Thoracic aorta endothelial cell (primary cell): Measurements from ENCODE around the gene SLC44A1. TPM values are rescaled to one million over a fixed set of nuclear protein-coding genes. Genes with fewer than 3 reads are reported as not detected.

ENCODE experiments used
- total RNA-seq: library from RNA; depleted of rRNA; stranded (reverse); fragments of >200 nt; gene quantifications from 2 replicates; pipeline ENCODE4 v1.2.3, GENCODE V29; 2012

Gene SLC44A1
- total RNA-seq: 50.5 and 65.8 TPM in 2 replicates

DNA sequence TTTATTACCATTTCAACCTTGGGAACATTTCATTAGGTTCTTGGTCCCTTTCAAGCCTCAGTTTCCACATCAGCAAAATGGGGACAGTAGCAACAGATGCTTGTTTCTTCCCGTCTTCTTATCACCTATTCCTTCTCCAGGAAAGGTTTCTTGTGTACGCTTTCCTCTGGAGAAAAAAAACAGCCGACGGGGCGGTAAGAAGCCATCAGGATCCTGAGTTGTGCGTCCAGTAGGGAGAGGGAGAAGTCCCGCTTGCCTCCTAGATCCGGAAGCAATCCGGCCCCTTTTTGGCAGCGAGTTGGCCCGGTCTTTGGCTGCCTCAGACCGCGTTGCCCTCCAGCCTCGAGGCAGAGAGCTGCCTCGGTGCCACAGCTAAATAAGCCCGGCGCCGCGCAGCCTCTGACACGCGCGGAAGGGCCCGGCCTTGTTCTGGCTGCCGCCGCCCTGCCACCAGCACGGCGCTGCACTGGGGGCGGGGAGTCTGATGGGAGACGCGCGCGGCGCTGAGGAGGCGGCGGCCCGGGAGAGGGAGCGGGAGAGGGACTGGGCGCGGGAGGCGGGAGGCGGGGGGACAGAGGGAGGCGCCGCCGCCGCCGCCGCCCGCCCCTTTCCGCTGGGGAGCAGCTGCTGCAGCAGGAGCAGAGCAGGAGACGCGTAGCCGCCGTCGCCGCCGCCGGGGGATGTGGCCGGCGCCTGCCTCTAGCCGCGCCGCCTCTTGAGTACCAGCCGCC, at the start of gene SLC44A1:
TSS of gene SLC44A1 (plus strand) at position 649 of the 731 bp plus-strand sequence. CDS start 218 bp downstream, outside the sequence.

DNA sequence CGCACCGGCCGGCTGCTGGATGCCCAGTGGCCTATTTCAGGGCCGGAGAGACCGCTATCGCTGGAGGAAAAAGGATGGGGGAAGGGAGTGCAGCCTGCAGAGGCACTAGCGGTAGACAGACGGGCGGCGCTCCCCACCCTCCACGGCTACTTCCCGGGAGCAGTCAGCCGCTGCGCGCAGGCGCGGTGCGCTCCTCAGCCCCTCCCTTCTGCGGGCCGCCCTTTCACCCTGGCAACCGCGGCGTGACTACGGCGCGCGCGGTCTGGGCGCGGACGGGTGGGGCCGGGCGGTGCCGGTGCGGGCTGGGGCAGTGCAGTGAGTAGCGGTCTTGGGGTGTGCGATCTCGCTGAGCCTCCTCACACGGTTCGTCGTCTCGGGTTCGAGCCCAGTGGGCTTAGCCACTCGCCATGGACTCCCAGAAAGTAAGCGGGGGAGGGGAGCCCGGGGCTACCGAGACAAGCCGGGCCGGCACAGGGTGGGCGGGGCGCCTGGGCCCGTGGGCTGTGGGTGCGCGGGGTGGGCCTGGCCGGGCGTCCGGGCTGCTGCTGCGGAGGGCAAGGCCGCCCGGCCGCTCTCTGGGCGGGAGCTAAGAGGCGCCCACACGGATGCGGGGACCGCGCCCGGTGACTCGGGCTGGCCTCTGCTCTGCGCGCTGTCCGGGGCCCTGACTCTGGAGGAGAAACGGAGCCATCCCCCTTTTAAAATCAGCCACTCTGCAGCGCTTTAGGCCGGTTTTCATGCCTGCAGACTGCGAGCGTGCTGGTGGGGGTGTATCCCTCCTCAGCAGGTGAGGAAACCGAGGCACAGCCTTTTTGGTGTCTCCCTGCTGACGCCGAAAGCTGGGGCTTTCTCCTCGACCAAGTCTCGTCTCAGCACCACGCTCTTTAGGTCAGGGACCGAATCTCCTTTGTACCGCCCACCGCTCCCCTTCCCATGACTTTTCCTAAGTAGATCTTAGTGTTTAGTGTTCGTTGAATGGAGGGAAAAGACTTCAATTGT, 203.7 kb downstream of the SLC44A1 start, which contains the start of gene FSD1L:
TSS of gene FSD1L (plus strand) at position 221 of the 999 bp plus-strand sequence. CDS start at position 408, 187 bp downstream.

Other genes starting within 250 kb of the SLC44A1 start
- gene FSD1L, start 203.4 kb downstream of the SLC44A1 start, total RNA-seq: 9.3 and 10.5 TPM in 2 replicates